Natural killer cell treated with Interleukin-12 subunit alpha and Interleukin-12 subunit beta and Interleukin-15 and Interleukin-18, amount 100 ng/mL, for 72 hours (primary cell): ENCODE measurements around the gene ACOT13. TPM values are rescaled to one million over a fixed set of nuclear protein-coding genes. Genes with fewer than 3 reads are reported as not detected.
"Not testable (repeated sequence)": the region's sequence is repeated elsewhere in the genome, so short reads cannot be mapped to it uniquely, and the experiment has no call there.

Source experiments
- ATAC-seq, 2 donors: fragments of 150-1000 bp; cut with Tn5 transposase in 1 of 2; sonication (Bioruptor Pico), chemical (Tn5 transposase) in 1 of 2; 2 replicates each; pipeline ENCODE4 v1.10.0; 2021
- DNase-seq: peaks from one replicate; pipeline ENCODE4 v3.0.0; 2022; ENCODE audit warnings: low spot score
- H3K27ac Mint-ChIP-seq, 2 donors: 1 replicate in 1 of 2; 2 replicates in 1 of 2; pipeline ENCODE4 v1.8.0; 2022; ENCODE audit warnings: mixed read lengths in 2 of 2, mild to moderate bottlenecking in 1 of 2, moderate library complexity in 1 of 2
- H3K27me3 Mint-ChIP-seq, 2 donors: 1 replicate in 1 of 2; 2 replicates in 1 of 2; pipeline ENCODE4 v1.8.0; 2022; ENCODE audit warnings: mixed read lengths in 2 of 2
- H3K36me3 Mint-ChIP-seq: one replicate; pipeline ENCODE4 v1.8.0; 2022; ENCODE audit warnings: mixed read lengths
- H3K4me1 Mint-ChIP-seq, 2 donors: 1 replicate in 1 of 2; 2 replicates in 1 of 2; pipeline ENCODE4 v1.8.0; 2022; ENCODE audit warnings: low read depth in 2 of 2, mixed read lengths in 2 of 2, mild to moderate bottlenecking in 1 of 2
- H3K4me3 Mint-ChIP-seq: one replicate; pipeline ENCODE4 v1.8.0; 2022; ENCODE audit warnings: mixed read lengths
- H3K9me3 Mint-ChIP-seq: 2 replicates; pipeline ENCODE4 v1.8.0; 2022; ENCODE audit warnings: mixed read lengths
- total RNA-seq, 2 donors: library from RNA; stranded (reverse); gene quantifications; one replicate each; pipeline ENCODE4 v1.2.3, GENCODE V29; 2022

The ACOT13 gene
- total RNA-seq, 2 donors from 2014 or later, result 10.2 to 20.1 TPM

- Mint-ChIP-seq H3K4me3 (no peak overlapping the region), H3K27ac (no peak overlapping the region), H3K36me3 (peaks cover 6% of the 10 kb centered on the region), H3K27me3 (no peaks in the 10 kb centered on the region), H3K9me3 (no peaks in the 10 kb centered on the region), H3K4me1 (peaks cover 2 to 9% of the 10 kb centered on the region in 2 donors)
- DNase-seq (no peak), ATAC-seq (no peak)
These were observed 23.7 kb downstream of the ACOT13 start for GRCh38 chr6:24690593-24690992.

GRCh38 chr6:24691550-24691949 lies 24.7 kb downstream of the ACOT13 start:
- Mint-ChIP-seq H3K9me3 (no peaks in the 10 kb centered on the region), H3K27me3 (no peaks in the 10 kb centered on the region), H3K4me1 (peaks cover 3 to 10% of the 10 kb centered on the region in 2 donors), H3K4me3 (no peak overlapping the region), H3K27ac (no peak overlapping the region), H3K36me3 (peaks cover 6% of the 10 kb centered on the region)
- DNase-seq (no peak), ATAC-seq (no peak)

GRCh38 chr6:24692003-24692402 lies 25.1 kb downstream of the ACOT13 start:
- Mint-ChIP-seq H3K27me3 (no peaks in the 10 kb centered on the region), H3K4me3 (no peak overlapping the region), H3K4me1 (peaks cover 3 to 10% of the 10 kb centered on the region in 2 donors), H3K9me3 (no peaks in the 10 kb centered on the region), H3K36me3 (peaks cover 6% of the 10 kb centered on the region), H3K27ac (no peak overlapping the region)
- ATAC-seq (no peak), DNase-seq (no peak)

GRCh38 chr6:24692415-24692814 lies 25.5 kb downstream of the ACOT13 start:
- ATAC-seq (no peak), DNase-seq (no peak)
- Mint-ChIP-seq H3K27ac (no peak overlapping the region), H3K4me1 (peaks cover 3 to 10% of the 10 kb centered on the region in 2 donors), H3K36me3 (peaks cover 2% of the 10 kb centered on the region), H3K9me3 (no peaks in the 10 kb centered on the region), H3K4me3 (no peak overlapping the region), H3K27me3 (no peaks in the 10 kb centered on the region)

GRCh38 chr6:24692848-24693592 lies 26.1 kb downstream of the ACOT13 start:
- peaks cover 3 to 10% of the 10 kb centered on the region in 2 donors for H3K4me1 Mint-ChIP-seq
- ATAC-seq (no peak), DNase-seq (no peak)
- no peaks in the 10 kb centered on the region for H3K36me3 Mint-ChIP-seq
- H3K27me3 Mint-ChIP-seq, result no peaks in the 10 kb centered on the region
- H3K27ac Mint-ChIP-seq, result no peak overlapping the region
- H3K9me3 Mint-ChIP-seq, result no peaks in the 10 kb centered on the region
- no peak overlapping the region for H3K4me3 Mint-ChIP-seq

- DNase-seq (no peak), ATAC-seq (no peak)
- Mint-ChIP-seq H3K4me1 (peaks cover 3 to 10% of the 10 kb centered on the region in 2 donors), H3K36me3 (no peaks in the 10 kb centered on the region), H3K27me3 (no peaks in the 10 kb centered on the region), H3K27ac (no peak overlapping the region), H3K9me3 (no peaks in the 10 kb centered on the region), H3K4me3 (no peak overlapping the region)
These were observed 27.3 kb downstream of the ACOT13 start for GRCh38 chr6:24694198-24694597.

- ATAC-seq, result peak; percentile 68 to 71
- not testable (repeated sequence) for H3K36me3 Mint-ChIP-seq, H3K27me3 Mint-ChIP-seq, H3K4me3 Mint-ChIP-seq, DNase-seq, H3K9me3 Mint-ChIP-seq
- Mint-ChIP-seq H3K27ac (peak overlapping the region in 1 of 2 donors; percentile 24), H3K4me1 (peaks cover 3 to 14% of the 10 kb centered on the region in 2 donors)
These were observed 28.8 kb downstream of the ACOT13 start for GRCh38 chr6:24695635-24696034.

- peaks cover 3 to 18% of the 10 kb centered on the region in 2 donors for H3K4me1 Mint-ChIP-seq
- H3K27me3 Mint-ChIP-seq, result no peaks in the 10 kb centered on the region
- H3K36me3 Mint-ChIP-seq, result peaks cover 4% of the 10 kb centered on the region
- no peak overlapping the region for H3K4me3 Mint-ChIP-seq
- no peak overlapping the region for H3K27ac Mint-ChIP-seq
- DNase-seq (no peak), ATAC-seq (no peak)
- no peaks in the 10 kb centered on the region for H3K9me3 Mint-ChIP-seq
These were observed 29.2 kb downstream of the ACOT13 start for GRCh38 chr6:24696097-24696496.

- peak in 1 of 2 donors; percentile 70 for ATAC-seq
These were observed 32.9 kb downstream of the ACOT13 start for GRCh38 chr6:24699521-24700359.

GRCh38 chr6:24702720-24703282 lies 35.9 kb downstream of the ACOT13 start:
- ATAC-seq (no peak), DNase-seq (no peak)
- peaks cover 16 to 31% of the 10 kb centered on the region in 2 donors for H3K4me1 Mint-ChIP-seq
- peaks cover 37% of the 10 kb centered on the region for H3K36me3 Mint-ChIP-seq
- no peaks in the 10 kb centered on the region for H3K27me3 Mint-ChIP-seq
- no peaks in the 10 kb centered on the region for H3K9me3 Mint-ChIP-seq
- H3K27ac Mint-ChIP-seq, result peak overlapping the region; percentile 53 to 73
- H3K4me3 Mint-ChIP-seq, result no peak overlapping the region

More at GRCh38 chr6:24699521-24700359, 32.9 kb downstream of the ACOT13 start:
- H3K27me3 Mint-ChIP-seq, result no peaks in the 10 kb centered on the region
- peaks cover 23% of the 10 kb centered on the region for H3K36me3 Mint-ChIP-seq
- DNase-seq, result no peak
- H3K27ac Mint-ChIP-seq, result peak overlapping the region; percentile 52 to 65
- H3K9me3 Mint-ChIP-seq, result no peaks in the 10 kb centered on the region
- H3K4me3 Mint-ChIP-seq, result peak overlapping the region; percentile 48
- H3K4me1 Mint-ChIP-seq, result peaks cover 16 to 32% of the 10 kb centered on the region in 2 donors

GRCh38 chr6:24704468-24704867 lies 37.6 kb downstream of the ACOT13 start:
- ATAC-seq, result no peak
- H3K36me3 Mint-ChIP-seq, result peaks cover 44% of the 10 kb centered on the region
- H3K4me3 Mint-ChIP-seq, result no peak overlapping the region
- no peak for DNase-seq
- H3K27me3 Mint-ChIP-seq, result no peaks in the 10 kb centered on the region
- peaks cover 22 to 31% of the 10 kb centered on the region in 2 donors for H3K4me1 Mint-ChIP-seq
- no peaks in the 10 kb centered on the region for H3K9me3 Mint-ChIP-seq
- peak overlapping the region in 1 of 2 donors; percentile 53 for H3K27ac Mint-ChIP-seq

- Mint-ChIP-seq H3K27ac (no peak overlapping the region), H3K27me3 (no peaks in the 10 kb centered on the region), H3K4me1 (peaks cover 27 to 36% of the 10 kb centered on the region in 2 donors), H3K9me3 (no peaks in the 10 kb centered on the region), H3K36me3 (peaks cover 43% of the 10 kb centered on the region), H3K4me3 (no peak overlapping the region)
- ATAC-seq (no peak), DNase-seq (no peak)
These were observed 41.7 kb downstream of the ACOT13 start for GRCh38 chr6:24708612-24709011.

- no peak overlapping the region for H3K4me3 Mint-ChIP-seq
- no peak for DNase-seq
- ATAC-seq, result no peak
- H3K9me3 Mint-ChIP-seq, result no peaks in the 10 kb centered on the region
- peaks cover 27 to 36% of the 10 kb centered on the region in 2 donors for H3K4me1 Mint-ChIP-seq
- H3K36me3 Mint-ChIP-seq, result peaks cover 37% of the 10 kb centered on the region
- no peaks in the 10 kb centered on the region for H3K27me3 Mint-ChIP-seq
- H3K27ac Mint-ChIP-seq, result no peak overlapping the region
These were observed 42.3 kb downstream of the ACOT13 start for GRCh38 chr6:24709014-24709711.
